ENCODE results near the gene MXD3. TPM values are rescaled to one million over a fixed set of nuclear protein-coding genes. Genes with fewer than 3 reads are reported as not detected.

Gene MXD3
- total and polyA plus RNA-seq, 2 donors (not counting 1 experiment from before 2014, with no cell fraction given): 11.5 to 14.8 TPM

DNA sequence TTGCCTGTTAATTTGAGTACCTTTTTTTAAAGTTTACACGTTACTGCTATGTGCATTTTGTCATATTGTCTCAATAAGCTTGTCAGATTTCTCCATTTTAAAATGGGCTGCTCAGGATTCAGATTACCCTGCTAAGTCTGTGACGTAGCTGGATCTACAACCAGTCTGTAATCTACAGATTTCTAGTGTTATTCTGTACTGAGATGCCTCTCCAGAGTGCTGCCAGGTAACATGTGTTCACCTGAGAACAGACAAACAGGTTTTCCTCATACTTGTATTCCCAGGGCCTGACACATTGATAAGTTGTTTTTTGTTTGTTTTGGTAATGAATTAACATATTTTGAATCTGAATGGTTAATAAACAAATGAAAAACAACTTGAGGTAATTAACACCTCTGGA is 23.5 kb downstream of the MXD3 start:
- peaks cover 22 to 75% of the 10 kb centered on the region in 2 experiments for H3K36me3 ChIP-seq (replicated peaks in 1 of 2; ENCODE audit: control extremely low read depth in 1 of 2, control insufficient read depth in 1 of 2, extremely low read depth in 1 of 2, insufficient read depth in 2 of 2, low read length in 1 of 2)
- H3K4me3 ChIP-seq (ENCODE audit: control extremely low read depth in 1 of 5, extremely low read depth in 1 of 5, insufficient read depth in 1 of 5, low read depth in 2 of 5, low read length in 4 of 5): no peak overlapping the region
- ChIA-PET POLR2A (no interaction called here), CTCF (no interaction called here)
- TF ChIP-seq EZH2 (IDR thresholded peaks at IDR 0.05; ENCODE audit: borderline replicate concordance, insufficient read depth, low read depth, low read length, poor library complexity, severe bottlenecking): no peak
- TF ChIP-seq, protein P1, sequence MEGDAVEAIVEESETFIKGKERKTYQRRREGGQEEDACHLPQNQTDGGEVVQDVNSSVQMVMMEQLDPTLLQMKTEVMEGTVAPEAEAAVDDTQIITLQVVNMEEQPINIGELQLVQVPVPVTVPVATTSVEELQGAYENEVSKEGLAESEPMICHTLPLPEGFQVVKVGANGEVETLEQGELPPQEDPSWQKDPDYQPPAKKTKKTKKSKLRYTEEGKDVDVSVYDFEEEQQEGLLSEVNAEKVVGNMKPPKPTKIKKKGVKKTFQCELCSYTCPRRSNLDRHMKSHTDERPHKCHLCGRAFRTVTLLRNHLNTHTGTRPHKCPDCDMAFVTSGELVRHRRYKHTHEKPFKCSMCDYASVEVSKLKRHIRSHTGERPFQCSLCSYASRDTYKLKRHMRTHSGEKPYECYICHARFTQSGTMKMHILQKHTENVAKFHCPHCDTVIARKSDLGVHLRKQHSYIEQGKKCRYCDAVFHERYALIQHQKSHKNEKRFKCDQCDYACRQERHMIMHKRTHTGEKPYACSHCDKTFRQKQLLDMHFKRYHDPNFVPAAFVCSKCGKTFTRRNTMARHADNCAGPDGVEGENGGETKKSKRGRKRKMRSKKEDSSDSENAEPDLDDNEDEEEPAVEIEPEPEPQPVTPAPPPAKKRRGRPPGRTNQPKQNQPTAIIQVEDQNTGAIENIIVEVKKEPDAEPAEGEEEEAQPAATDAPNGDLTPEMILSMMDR (IDR thresholded peaks at IDR 0.05): no peak
- intact Hi-C loops (cut with micrococcal nuclease): no loop called here
- ATAC-seq (ENCODE audit: low read depth) (no peak), DNase-seq (no peak)
- Mint-ChIP-seq H3K27me3 (no peaks in the 10 kb centered on the region), H3K4me1 (peaks cover 15% of the 10 kb centered on the region), H3K9me3 (ENCODE audit: insufficient read depth) (no peaks in the 10 kb centered on the region), H3K4me3 (no peak overlapping the region), H3K27ac (no peak overlapping the region)
- H3K27me3 ChIP-seq (replicated peaks in 1 of 4; ENCODE audit: control extremely low read depth in 1 of 4, control insufficient read depth in 3 of 4, insufficient read depth in 4 of 4, low read length in 3 of 4): no peaks in the 10 kb centered on the region
- no peak overlapping the region for H3K9ac ChIP-seq (ENCODE audit: low read length)
- H3K4me1 ChIP-seq (ENCODE audit: control insufficient read depth in 2 of 2, insufficient read depth in 2 of 2, low read length in 2 of 2): peaks cover 9 to 13% of the 10 kb centered on the region in 2 donors
- 86% methylated on average over 1 of the region's 2 CpGs for WGBS (ENCODE audit: insufficient coverage)
- H2AFZ ChIP-seq (ENCODE audit: insufficient read depth, low read depth, low read length, poor library complexity, severe bottlenecking): no peak overlapping the region
- H3K4me2 ChIP-seq (replicated peaks; ENCODE audit: low read depth, low read length, poor library complexity, severe bottlenecking): no peak overlapping the region
- H3K27ac ChIP-seq (ENCODE audit: low read length in 2 of 2): no peak overlapping the region
- no peaks in the 10 kb centered on the region for H4K20me1 ChIP-seq (ENCODE audit: control insufficient read depth, insufficient read depth, low read length, poor library complexity, severe bottlenecking)
- no peaks in the 10 kb centered on the region for H3K79me2 ChIP-seq (ENCODE audit: control insufficient read depth, insufficient read depth, low read length)
- no peaks in the 10 kb centered on the region for H3K9me3 ChIP-seq (ENCODE audit: control extremely low read depth in 1 of 3, control insufficient read depth in 2 of 3, insufficient read depth in 1 of 3, low read length in 2 of 3)

DNA sequence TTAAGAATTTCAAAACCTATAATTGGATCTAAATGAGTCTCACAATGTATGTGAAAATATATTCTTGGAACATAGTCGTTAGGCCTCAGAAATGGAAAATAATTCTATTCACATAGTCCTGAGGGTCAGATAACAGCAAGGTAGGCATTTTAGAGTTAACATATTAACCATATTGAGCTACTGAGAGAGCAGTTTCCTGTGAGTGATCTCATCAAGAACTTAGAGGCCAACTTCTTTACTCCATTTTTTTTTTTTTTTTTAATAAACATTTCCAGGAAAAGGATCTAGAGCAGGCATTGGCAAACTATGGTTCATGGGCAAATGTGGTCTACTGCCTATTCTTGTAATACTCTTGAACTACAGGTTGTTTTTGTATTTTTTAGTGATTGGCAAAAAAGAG is 34.8 kb downstream of the MXD3 start:
- ChIA-PET CTCF (interaction anchor here (0.8 kb wide), 1 partner anchor 255 kb away, joined by 3 read pairs; the partner anchor contains the start of gene ZNF346), POLR2A (no interaction called here)
- Histone ChIP-seq H3K4me2 (replicated peaks; ENCODE audit: low read depth, low read length, poor library complexity, severe bottlenecking) (no peak overlapping the region), H3K27ac (ENCODE audit: low read length in 2 of 2) (no peak overlapping the region), H3K27me3 (replicated peaks in 1 of 4; ENCODE audit: control extremely low read depth in 1 of 4, control insufficient read depth in 3 of 4, insufficient read depth in 4 of 4, low read length in 3 of 4) (no peaks in the 10 kb centered on the region), H3K36me3 (replicated peaks in 1 of 2; ENCODE audit: control extremely low read depth in 1 of 2, control insufficient read depth in 1 of 2, extremely low read depth in 1 of 2, insufficient read depth in 2 of 2, low read length in 1 of 2) (peaks cover 9 to 70% of the 10 kb centered on the region in 2 experiments), H3K4me3 (ENCODE audit: control extremely low read depth in 1 of 5, extremely low read depth in 1 of 5, insufficient read depth in 1 of 5, low read depth in 2 of 5, low read length in 4 of 5) (no peak overlapping the region), H3K9me3 (ENCODE audit: control extremely low read depth in 1 of 3, control insufficient read depth in 2 of 3, insufficient read depth in 1 of 3, low read length in 2 of 3) (peaks cover 0 to 10% (median 0%) of the 10 kb centered on the region in 3 donors), H3K4me1 (ENCODE audit: control insufficient read depth in 2 of 2, insufficient read depth in 2 of 2, low read length in 2 of 2) (no peaks in the 10 kb centered on the region), H3K79me2 (ENCODE audit: control insufficient read depth, insufficient read depth, low read length) (no peaks in the 10 kb centered on the region), H2AFZ (ENCODE audit: insufficient read depth, low read depth, low read length, poor library complexity, severe bottlenecking) (no peak overlapping the region), H3K9ac (ENCODE audit: low read length) (no peak overlapping the region), H4K20me1 (ENCODE audit: control insufficient read depth, insufficient read depth, low read length, poor library complexity, severe bottlenecking) (no peaks in the 10 kb centered on the region)
- DNase-seq: no peak
- Mint-ChIP-seq H3K27me3 (no peaks in the 10 kb centered on the region), H3K27ac (no peak overlapping the region), H3K4me3 (no peak overlapping the region), H3K9me3 (ENCODE audit: insufficient read depth) (no peaks in the 10 kb centered on the region), H3K4me1 (no peaks in the 10 kb centered on the region)
- no peak for ATAC-seq (ENCODE audit: low read depth)
- TF ChIP-seq, protein P1 (IDR thresholded peaks at IDR 0.05): no peak
- no peak for TF ChIP-seq EZH2 (IDR thresholded peaks at IDR 0.05; ENCODE audit: borderline replicate concordance, insufficient read depth, low read depth, low read length, poor library complexity, severe bottlenecking)
- intact Hi-C loops (cut with micrococcal nuclease): no loop called here
- WGBS (ENCODE audit: insufficient coverage): no CpG with 5 or more reads among the region's 1 CpG

Data from B cell (primary cell).